NCI-H524 (cell line): Measurements from ENCODE around the gene NFASC.

Source experiments
- DNase-seq, 2 experiments: peaks; one replicate each; lab custom pipeline; 2025; lab: John Stamatoyannopoulos, UW

The NFASC gene

GRCh38 chr1:204889681-204890383 is 19.2 kb downstream of the NFASC start:
- peak in 1 of 2 experiments; percentile 44 for DNase-seq

DNA sequence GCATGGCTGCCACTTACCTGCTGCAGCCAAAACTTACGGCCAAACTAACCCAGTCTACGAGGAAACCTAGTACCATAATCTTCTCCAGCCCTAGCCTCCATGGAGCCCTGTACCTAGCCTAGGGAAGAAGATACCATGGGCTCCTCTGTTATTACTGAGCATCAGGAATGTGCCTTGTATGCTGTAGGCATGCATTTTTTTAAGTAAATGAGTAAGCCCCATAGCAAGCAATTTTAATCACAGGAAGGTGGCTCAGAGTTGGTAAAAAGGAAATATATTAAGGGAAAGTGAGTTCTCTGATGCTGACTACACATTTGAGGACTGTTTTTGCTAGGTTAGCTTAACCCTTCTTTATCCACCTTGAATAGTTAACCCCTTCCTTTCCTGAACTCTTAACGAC is 21.2 kb downstream of the NFASC start:
- no peak for DNase-seq

GRCh38 chr1:204894031-204894430 is 23.4 kb downstream of the NFASC start:
- no peak for DNase-seq

DNA sequence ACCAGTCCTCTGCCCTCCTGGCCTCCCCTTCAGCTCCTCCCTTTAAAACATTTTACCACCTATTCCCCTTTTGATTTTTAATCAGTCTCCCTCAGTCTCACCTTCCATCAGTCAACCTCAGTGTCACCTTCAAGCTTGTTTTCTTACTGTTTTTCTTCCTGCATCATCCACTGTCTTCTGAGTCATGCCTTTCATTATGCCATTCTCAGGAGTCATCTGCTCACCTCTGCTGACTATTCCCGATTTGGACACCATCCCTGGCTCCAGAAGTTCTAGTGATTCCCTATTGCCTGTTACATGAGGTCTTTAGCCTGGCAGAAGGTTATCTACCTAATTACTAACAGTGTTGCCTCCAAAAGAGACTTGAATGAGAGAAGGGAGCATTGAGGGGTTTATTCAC is 23.9 kb downstream of the NFASC start:
- DNase-seq = no peak

- no peak for DNase-seq
Observed at GRCh38 chr1:204896023-204896422, 25.4 kb downstream of the NFASC start.

- DNase-seq = peak in 1 of 2 experiments; percentile 9
Observed at GRCh38 chr1:204896787-204897469, 26.3 kb downstream of the NFASC start.

GRCh38 chr1:204900721-204901120 is 30.1 kb downstream of the NFASC start:
- DNase-seq = no peak

GRCh38 chr1:204902671-204903070 is 32.0 kb downstream of the NFASC start:
- peak; percentile 93 for DNase-seq

DNA sequence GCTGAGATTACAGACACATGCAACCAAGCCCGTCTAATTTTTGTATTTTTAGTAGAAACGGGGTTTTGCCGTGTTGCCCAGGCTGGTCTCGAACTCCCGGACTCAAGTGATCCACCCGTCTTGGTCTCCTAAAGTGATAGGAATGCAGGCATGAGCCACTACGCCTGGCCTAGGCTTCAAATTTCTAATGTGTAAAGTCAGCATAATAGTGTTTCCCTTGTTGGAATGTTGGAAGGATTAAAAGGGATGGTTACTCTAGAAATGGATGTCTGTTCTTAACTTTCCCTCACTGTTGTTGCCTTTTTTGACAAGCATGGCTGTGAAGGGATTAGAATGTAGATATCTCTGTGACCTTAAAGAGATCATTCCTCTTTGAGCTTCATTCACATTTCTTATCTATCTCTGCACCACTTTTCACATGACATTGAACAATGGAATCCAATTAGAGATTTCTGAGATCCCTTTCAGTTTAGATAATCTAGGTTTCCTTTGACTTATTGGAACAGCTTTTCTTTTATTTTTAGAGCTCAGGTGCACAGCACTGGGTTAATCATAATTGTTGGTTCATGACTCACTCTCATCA is 33.7 kb downstream of the NFASC start:
- DNase-seq = no peak

DNA sequence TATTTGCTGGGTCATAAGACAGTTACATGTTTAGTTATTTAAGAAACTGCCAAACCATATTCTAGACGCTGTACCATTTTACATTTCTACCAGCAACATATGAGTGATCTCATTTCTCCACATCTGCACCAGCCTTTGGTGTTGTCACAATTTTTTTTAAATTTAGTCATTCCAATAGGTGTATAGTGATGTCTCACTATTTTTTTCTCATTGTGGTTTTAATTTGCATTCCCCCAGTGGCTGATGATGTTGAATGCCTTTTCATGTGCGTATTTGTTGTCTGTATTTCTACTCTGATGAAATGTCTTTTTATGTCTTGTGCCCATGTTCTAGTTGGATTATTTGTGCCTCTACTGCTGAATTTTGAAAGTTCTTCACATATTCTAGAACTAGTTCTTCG is 38.4 kb downstream of the NFASC start:
- no peak for DNase-seq

DNA sequence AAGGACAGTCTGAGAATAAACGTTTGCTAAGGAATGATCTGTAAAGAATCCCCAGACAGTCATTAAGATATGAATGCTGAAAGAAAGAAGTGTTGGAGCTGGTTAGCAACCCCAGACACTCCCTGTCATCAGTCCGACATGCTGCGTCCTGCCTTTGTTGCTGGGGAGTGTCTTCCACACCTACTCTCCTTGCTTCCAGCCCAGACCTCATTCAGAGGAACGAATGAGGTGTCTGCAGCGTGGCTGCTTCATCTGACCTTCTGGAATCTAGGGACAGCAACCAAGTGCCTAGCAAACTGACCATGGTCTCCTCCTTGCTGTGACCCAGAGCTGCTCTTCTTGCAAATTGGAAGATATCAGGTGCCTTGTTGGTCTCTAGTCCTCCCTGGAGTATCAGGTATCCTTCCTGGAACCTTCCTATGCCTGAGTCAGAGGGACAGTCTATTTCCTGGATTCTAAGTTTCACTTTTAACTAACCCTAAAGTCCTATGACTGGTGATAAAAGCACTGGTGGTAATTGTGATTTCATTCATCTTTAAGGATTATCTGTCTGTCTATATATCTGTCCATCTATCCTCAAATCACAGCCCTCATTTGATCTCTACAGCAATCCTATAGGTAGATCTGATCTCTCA is 45.3 kb downstream of the NFASC start:
- no peak for DNase-seq

DNA sequence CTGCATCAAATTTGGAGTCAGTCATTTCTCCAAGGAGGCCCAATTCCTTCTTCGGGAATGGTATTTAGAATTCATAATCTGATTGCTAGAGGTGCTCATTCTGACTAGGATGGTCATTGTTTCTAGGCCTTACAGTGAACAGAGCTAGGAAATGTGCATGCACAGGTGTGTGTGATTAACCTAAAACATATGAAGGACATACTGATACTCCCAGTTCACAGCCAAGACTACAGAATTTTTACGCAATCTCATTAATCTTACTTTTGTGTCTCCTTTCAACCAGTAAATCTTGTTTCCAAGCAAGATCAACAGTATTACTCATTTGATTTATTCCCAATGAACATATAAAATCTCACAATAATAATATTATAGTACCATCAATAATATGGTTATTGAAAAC is 47.1 kb downstream of the NFASC start:
- no peak for DNase-seq

- DNase-seq = no peak
Observed at GRCh38 chr1:204920511-204920910, 49.8 kb downstream of the NFASC start.

DNA sequence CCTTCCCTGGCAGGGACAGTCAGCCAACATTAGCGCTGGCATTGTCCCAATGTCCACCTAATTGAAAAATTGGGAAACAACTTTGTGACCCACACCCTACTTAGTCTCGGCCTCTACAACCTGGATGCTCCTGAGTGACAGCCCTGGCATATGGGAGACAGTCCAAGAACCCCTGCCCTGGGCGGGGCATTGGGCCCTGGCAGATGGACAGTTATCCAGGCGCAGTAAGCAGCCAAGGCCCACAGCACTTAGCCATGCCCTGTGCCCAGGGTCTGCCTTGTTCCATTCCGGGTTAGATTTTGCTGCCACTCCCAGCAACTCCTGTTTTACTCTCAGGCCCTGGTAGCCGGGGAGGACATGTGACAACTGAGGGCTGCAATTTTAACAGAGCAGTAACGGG is 50.3 kb downstream of the NFASC start:
- DNase-seq = peak; percentile 42 to 71

DNA sequence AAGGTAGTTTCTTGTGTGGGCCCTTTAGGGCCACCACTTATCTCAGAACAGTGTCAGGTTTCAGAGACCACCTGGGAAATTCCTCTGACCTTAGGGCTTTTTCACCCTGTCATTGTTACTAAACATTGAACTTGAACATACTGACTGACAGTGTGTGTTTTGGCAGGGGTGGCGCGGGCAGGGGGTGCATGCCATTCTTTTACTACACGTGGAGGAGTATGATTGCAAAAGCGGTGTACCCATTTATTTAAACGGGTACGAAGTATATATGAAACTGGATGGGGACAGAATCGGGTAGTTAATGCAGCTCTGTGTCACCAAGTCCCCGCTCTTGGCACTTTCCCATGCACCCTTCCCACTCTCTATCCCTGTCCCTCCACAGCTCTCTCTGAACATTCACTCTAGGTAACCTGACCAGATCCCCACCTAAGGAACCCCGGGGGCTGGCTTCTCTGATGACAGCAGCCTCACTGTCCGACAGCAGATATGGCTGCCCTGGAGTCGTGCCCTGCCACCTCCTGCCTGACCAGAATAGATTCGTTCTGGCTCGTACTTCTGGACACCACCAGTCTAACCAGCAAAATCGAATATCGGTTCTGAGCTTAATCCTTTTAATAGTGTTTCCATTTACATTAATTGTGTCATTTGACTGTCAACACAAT is 51.3 kb downstream of the NFASC start:
- no peak for DNase-seq

GRCh38 chr1:204923201-204923600 is 52.5 kb downstream of the NFASC start:
- DNase-seq = peak; percentile 64 to 82

- no peak for DNase-seq
Observed at GRCh38 chr1:204923626-204924012, 53.0 kb downstream of the NFASC start.

DNA sequence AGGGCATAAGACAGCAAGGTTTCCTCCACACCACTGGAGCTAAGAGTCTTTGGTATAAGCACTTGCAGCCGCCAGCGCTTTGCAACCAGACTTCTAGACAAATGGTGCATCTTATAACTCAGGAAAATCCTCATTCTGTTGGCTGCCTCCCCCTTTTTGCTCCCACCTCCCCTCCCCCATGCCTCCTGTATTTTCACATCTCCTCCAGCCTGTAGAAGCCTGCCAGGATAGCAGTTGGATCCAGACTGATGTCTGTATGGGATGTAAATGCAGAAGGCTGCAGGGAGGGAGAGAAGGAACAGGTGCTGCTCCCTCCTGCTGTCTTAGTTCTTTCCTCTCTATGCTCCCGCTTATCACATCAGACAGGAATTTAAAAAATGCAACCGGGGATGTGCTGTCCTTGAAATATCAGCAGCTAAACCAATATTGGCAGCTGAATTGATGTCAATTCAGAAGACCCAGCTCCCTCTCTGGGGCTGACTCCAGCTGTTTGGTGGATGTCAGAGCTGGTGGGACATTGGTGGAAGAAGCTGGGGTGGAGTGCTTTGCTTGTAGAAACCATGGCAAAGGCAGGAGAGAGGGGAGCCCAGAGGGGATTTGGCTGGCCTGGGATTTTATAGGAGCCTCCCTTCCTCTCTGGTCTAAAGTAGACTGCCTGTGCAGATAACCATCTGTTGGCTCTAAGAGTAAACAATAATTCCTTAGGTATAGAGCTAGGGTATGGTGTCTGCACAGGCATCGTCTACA is 53.5 kb downstream of the NFASC start:
- peak; percentile 68 to 85 for DNase-seq

- DNase-seq = no peak
Observed at GRCh38 chr1:204925701-204926100, 55.0 kb downstream of the NFASC start.

GRCh38 chr1:204927673-204928641 is 57.3 kb downstream of the NFASC start:
- DNase-seq = peak; percentile 78 to 87
